H9 (cell line): ENCODE measurements around the gene AK4. TPM values are rescaled to one million over a fixed set of nuclear protein-coding genes. Genes with fewer than 3 reads are reported as not detected.

ENCODE experiments used
- DNase-seq: peaks from one replicate; pipeline ENCODE4 v3.0.0-alpha.2; 2017
- H2AFZ ChIP-seq: one replicate; pipeline ENCODE4 v1.6.1; 2013; ENCODE audit warnings: mild to moderate bottlenecking, low read length, control low read depth, moderate library complexity
- H2AK5ac ChIP-seq: 2 replicates; pipeline ENCODE4 v1.6.1; 2013; ENCODE audit warnings: low read length, control low read depth, mixed read lengths; ENCODE audit not compliant: insufficient read length
- H2BK120ac ChIP-seq: one replicate; pipeline ENCODE4 v1.6.1; 2013; ENCODE audit warnings: low read depth, mild to moderate bottlenecking, low read length, control low read depth, inconsistent platforms; ENCODE audit not compliant: poor library complexity, severe bottlenecking
- H2BK12ac ChIP-seq: 2 replicates; pipeline ENCODE4 v1.6.1; 2013; ENCODE audit warnings: low read length, control low read depth, mixed read lengths, low read depth; ENCODE audit not compliant: insufficient read length
- H2BK15ac ChIP-seq: 2 replicates; pipeline ENCODE4 v1.6.1; 2013; ENCODE audit warnings: low read depth, low read length, control low read depth
- H2BK20ac ChIP-seq: one replicate; pipeline ENCODE4 v1.6.1; 2013; ENCODE audit warnings: low read depth, mild to moderate bottlenecking, low read length, control low read depth, inconsistent platforms; ENCODE audit not compliant: poor library complexity, severe bottlenecking
- H2BK5ac ChIP-seq: 2 replicates; pipeline ENCODE4 v1.6.1; 2013; ENCODE audit warnings: low read length, control low read depth, mixed read lengths; ENCODE audit not compliant: insufficient read length
- H3K14ac ChIP-seq: 2 replicates; pipeline ENCODE4 v1.6.1; 2013; ENCODE audit warnings: low read length, control low read depth; ENCODE audit not compliant: insufficient read depth
- H3K18ac ChIP-seq: 2 replicates; pipeline ENCODE4 v1.6.1; 2013; ENCODE audit warnings: low read depth, mild to moderate bottlenecking, mixed read lengths, low read length, control low read depth; ENCODE audit not compliant: insufficient read length
- H3K23ac ChIP-seq: 2 replicates; pipeline ENCODE4 v1.6.1; 2013; ENCODE audit warnings: low read length, control low read depth, mixed read lengths, low read depth; ENCODE audit not compliant: insufficient read length
- H3K23me2 ChIP-seq: 2 replicates; pipeline ENCODE4 v1.6.1; 2013; ENCODE audit warnings: low read depth, mild to moderate bottlenecking, mixed read lengths, low read length, control low read depth; ENCODE audit not compliant: insufficient read length, poor library complexity, severe bottlenecking
- H3K27ac ChIP-seq: 2 replicates; pipeline ENCODE4 v1.5.1; 2013; ENCODE audit warnings: low read length, control low read depth, mixed read lengths, low read depth; ENCODE audit not compliant: insufficient read length
- H3K27me3 ChIP-seq: 2 replicates; pipeline ENCODE4 v1.6.1; 2013; ENCODE audit warnings: low read length, control low read depth, inconsistent platforms; ENCODE audit not compliant: insufficient read depth
- H3K4ac ChIP-seq: 2 replicates; pipeline ENCODE4 v1.6.1; 2013; ENCODE audit warnings: low read depth, mild to moderate bottlenecking, control low read depth, inconsistent platforms, low read length, moderate library complexity
- H3K4me1 ChIP-seq: 2 replicates; pipeline ENCODE4 v1.6.1; 2013; ENCODE audit warnings: low read length, control low read depth, inconsistent platforms; ENCODE audit not compliant: insufficient read depth
- H3K4me2 ChIP-seq: 2 replicates; pipeline ENCODE4 v1.6.1; 2013; ENCODE audit warnings: low read length, control low read depth, mixed read lengths; ENCODE audit not compliant: insufficient read length, insufficient read depth
- H3K56ac ChIP-seq: 2 replicates; pipeline ENCODE4 v1.6.1; 2013; ENCODE audit warnings: low read depth, mild to moderate bottlenecking, mixed read lengths, low read length, control low read depth; ENCODE audit not compliant: insufficient read length
- H3K79me1 ChIP-seq: 2 replicates; pipeline ENCODE4 v1.6.1; 2013; ENCODE audit warnings: low read depth, mild to moderate bottlenecking, moderate library complexity, low read length, control low read depth, inconsistent platforms; ENCODE audit not compliant: insufficient read depth, poor library complexity, severe bottlenecking
- H3K79me2 ChIP-seq: 2 replicates; pipeline ENCODE4 v1.6.1; 2013; ENCODE audit warnings: low read length, control low read depth, inconsistent platforms; ENCODE audit not compliant: insufficient read depth
- H3K9ac ChIP-seq: 2 replicates; pipeline ENCODE4 v1.6.1; 2013; ENCODE audit warnings: low read length, control low read depth, mixed read lengths; ENCODE audit not compliant: insufficient read length; ENCODE audit errors: extremely low read depth
- H3K9me3 ChIP-seq: one replicate; pipeline ENCODE4 v1.6.1; 2013; ENCODE audit warnings: low read depth, low read length, inconsistent platforms; ENCODE audit not compliant: control insufficient read depth
- H3T11ph ChIP-seq: one replicate; pipeline ENCODE4 v1.6.1; 2013; ENCODE audit warnings: mild to moderate bottlenecking, low read length, control low read depth, inconsistent platforms
- H4K20me1 ChIP-seq: one replicate; pipeline ENCODE4 v1.6.1; 2013; ENCODE audit not compliant: control insufficient read depth, insufficient read length, insufficient read depth
- H4K5ac ChIP-seq: 2 replicates; pipeline ENCODE4 v1.6.1; 2013; ENCODE audit warnings: low read depth, mild to moderate bottlenecking, mixed read lengths, low read length, control low read depth; ENCODE audit not compliant: insufficient read length
- H4K8ac ChIP-seq: replicated peaks from 2 replicates; pipeline ENCODE4 v1.6.1; 2013; ENCODE audit warnings: low read length, control low read depth, mixed read lengths, low read depth; ENCODE audit not compliant: insufficient read length
- H4K91ac ChIP-seq: 2 replicates; pipeline ENCODE4 v1.6.1; 2013; ENCODE audit warnings: low read depth, mild to moderate bottlenecking, moderate library complexity, mixed read lengths, low read length, control low read depth; ENCODE audit not compliant: insufficient read length
- H3K27ac Mint-ChIP-seq, 3 experiments: 2 replicates in 2 of 3; 3 replicates in 1 of 3; pipeline ENCODE4 v1.8.0; 2020 to 2021; ENCODE audit warnings: mixed read lengths in 3 of 3, mild to moderate bottlenecking in 1 of 3, moderate library complexity in 1 of 3
- H3K27me3 Mint-ChIP-seq: 2 replicates; pipeline ENCODE4 v1.8.0; 2021; ENCODE audit warnings: low read depth, mild to moderate bottlenecking, moderate library complexity, mixed read lengths
- H3K36me3 Mint-ChIP-seq, 3 experiments: 2 replicates in 2 of 3; 3 replicates in 1 of 3; pipeline ENCODE4 v1.8.0; 2020 to 2021; ENCODE audit warnings: low read depth in 3 of 3, mixed read lengths in 3 of 3; ENCODE audit not compliant: insufficient read depth in 1 of 3
- H3K4me1 Mint-ChIP-seq, 2 experiments: 2 replicates each; pipeline ENCODE4 v1.8.0; 2020; ENCODE audit warnings: mixed read lengths in 2 of 2
- H3K4me3 Mint-ChIP-seq, 2 experiments: 2 replicates in 1 of 2; 3 replicates in 1 of 2; pipeline ENCODE4 v1.8.0; 2020 to 2021; ENCODE audit warnings: mild to moderate bottlenecking in 2 of 2, mixed read lengths in 2 of 2, moderate library complexity in 1 of 2
- H3K9me3 Mint-ChIP-seq, 2 experiments: 2 replicates in 1 of 2; 3 replicates in 1 of 2; pipeline ENCODE4 v1.8.0; 2020; ENCODE audit warnings: mild to moderate bottlenecking in 2 of 2, mixed read lengths in 2 of 2, moderate library complexity in 1 of 2
- WGBS: extraction: QIAGEN DNeasy Blood & Tissue Kit; methylation state at CpG from one replicate; pipeline ENCODE4 v1.1.7; 2013; ENCODE audit warnings: missing lambda C conversion rate, low lambda C conversion rate, mixed read lengths; ENCODE audit not compliant: insufficient read length; ENCODE audit errors: extremely low coverage; 5-methylcytosine and 5-hydroxymethylcytosine counted together
- total RNA-seq: library from RNA; stranded (reverse); gene quantifications from 2 replicates; pipeline ENCODE4 v1.2.1, GENCODE V29; 2021
- TF ChIP-seq, protein P1 (sequence below): fragments of 200-600 bp; sonication (generic); conservative IDR thresholded peaks from 3 replicates; pipeline ENCODE4 v1.8.0; 2021; ENCODE audit warnings: antibody characterized with exemption, mild to moderate bottlenecking

The AK4 gene
- total RNA-seq, 1 experiment from 2014 or later: 45.6 TPM

DNA sequence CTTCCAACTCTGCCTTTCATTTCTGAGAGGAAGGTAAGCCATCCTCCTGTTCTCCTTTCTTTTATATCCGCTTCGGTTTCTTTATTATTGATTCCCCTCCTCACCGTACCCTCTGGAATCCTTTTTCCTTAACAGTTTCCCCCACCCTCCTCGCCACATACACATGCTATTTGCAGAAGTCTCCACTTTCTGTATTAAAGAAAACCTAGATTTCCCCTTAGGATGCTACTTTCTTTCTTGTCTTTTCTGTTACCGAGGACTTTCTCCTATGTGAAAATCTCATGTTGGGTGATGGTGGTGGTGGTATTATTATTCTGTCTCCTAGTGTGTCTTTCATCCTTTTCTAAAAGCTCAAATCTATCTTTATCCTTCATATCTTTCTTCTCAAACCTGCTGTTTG lies 62.3 kb downstream of the AK4 start:
- Histone ChIP-seq H3K79me1 (no peaks in the 10 kb centered on the region), H3K23ac (no peak overlapping the region), H2BK12ac (no peak overlapping the region), H2AK5ac (no peak overlapping the region), H4K20me1 (no peaks in the 10 kb centered on the region), H3K9me3 (no peaks in the 10 kb centered on the region), H3K56ac (no peak overlapping the region), H2BK120ac (no peak overlapping the region), H4K8ac (no peak overlapping the region), H3K9ac (no peak overlapping the region), H3K14ac (no peak overlapping the region), H3K23me2 (no peaks in the 10 kb centered on the region), H2AFZ (no peak overlapping the region), H3K79me2 (peaks cover 6% of the 10 kb centered on the region; the same call in 1 of the 2 replicates), H3T11ph (no peak overlapping the region), H3K4me1 (0 out of 2 replicates have a peak, but pooled peaks cover 3% of the 10 kb centered on the region), H4K91ac (no peak overlapping the region), H3K27me3 (no peaks in the 10 kb centered on the region), H3K4me2 (no peak overlapping the region), H2BK20ac (no peak overlapping the region), H3K18ac (no peak overlapping the region), H3K27ac (no peak overlapping the region), H4K5ac (no peak overlapping the region), H2BK15ac (no peak overlapping the region), H2BK5ac (no peak overlapping the region), H3K4ac (no peak overlapping the region)
- WGBS: no CpG with 5 or more reads among the region's 5 CpGs
- TF ChIP-seq, protein P1, sequence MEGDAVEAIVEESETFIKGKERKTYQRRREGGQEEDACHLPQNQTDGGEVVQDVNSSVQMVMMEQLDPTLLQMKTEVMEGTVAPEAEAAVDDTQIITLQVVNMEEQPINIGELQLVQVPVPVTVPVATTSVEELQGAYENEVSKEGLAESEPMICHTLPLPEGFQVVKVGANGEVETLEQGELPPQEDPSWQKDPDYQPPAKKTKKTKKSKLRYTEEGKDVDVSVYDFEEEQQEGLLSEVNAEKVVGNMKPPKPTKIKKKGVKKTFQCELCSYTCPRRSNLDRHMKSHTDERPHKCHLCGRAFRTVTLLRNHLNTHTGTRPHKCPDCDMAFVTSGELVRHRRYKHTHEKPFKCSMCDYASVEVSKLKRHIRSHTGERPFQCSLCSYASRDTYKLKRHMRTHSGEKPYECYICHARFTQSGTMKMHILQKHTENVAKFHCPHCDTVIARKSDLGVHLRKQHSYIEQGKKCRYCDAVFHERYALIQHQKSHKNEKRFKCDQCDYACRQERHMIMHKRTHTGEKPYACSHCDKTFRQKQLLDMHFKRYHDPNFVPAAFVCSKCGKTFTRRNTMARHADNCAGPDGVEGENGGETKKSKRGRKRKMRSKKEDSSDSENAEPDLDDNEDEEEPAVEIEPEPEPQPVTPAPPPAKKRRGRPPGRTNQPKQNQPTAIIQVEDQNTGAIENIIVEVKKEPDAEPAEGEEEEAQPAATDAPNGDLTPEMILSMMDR: no peak
- H3K27ac Mint-ChIP-seq: no peak overlapping the region; a peak in 1 of 7 replicates
- H3K36me3 Mint-ChIP-seq: peaks cover 0 to 13% (median 0%) of the 10 kb centered on the region in 3 experiments; a peak in 3 of 7 replicates
- no peaks in the 10 kb centered on the region for H3K27me3 Mint-ChIP-seq
- no peaks in the 10 kb centered on the region for H3K9me3 Mint-ChIP-seq
- H3K4me1 Mint-ChIP-seq: peaks cover 7 to 12% of the 10 kb centered on the region in 2 experiments; a peak in 3 of 4 replicates
- no peak overlapping the region for H3K4me3 Mint-ChIP-seq
- no peak for DNase-seq
